Skeletal muscle tissue (tissue), 4 donors: ENCODE results near the gene PDX1. TPM values are rescaled to one million over a fixed set of nuclear protein-coding genes. Genes with fewer than 3 reads are reported as not detected.
"Not testable (repeated sequence)": the region's sequence is repeated elsewhere in the genome, so short reads cannot be mapped to it uniquely, and the experiment has no call there.

ENCODE experiments used
- H3K27ac ChIP-seq: one replicate; pipeline ENCODE4 v1.7.0; 2013; ENCODE audit warnings: mild to moderate bottlenecking, low read depth, low read length, inconsistent platforms
- H3K27me3 ChIP-seq, 3 donors: one replicate each; pipeline ENCODE4 v1.7.0; 2013; ENCODE audit warnings: low read length in 3 of 3; ENCODE audit not compliant: control insufficient read depth in 3 of 3, insufficient read depth in 3 of 3
- H3K36me3 ChIP-seq, 3 donors: one replicate each; pipeline ENCODE4 v1.7.0; 2013; ENCODE audit warnings: low read length in 3 of 3; ENCODE audit not compliant: control insufficient read depth in 3 of 3, insufficient read depth in 3 of 3
- H3K4me1 ChIP-seq, 3 donors: one replicate each; pipeline ENCODE4 v1.7.0; 2013; ENCODE audit warnings: low read length in 3 of 3, mild to moderate bottlenecking in 3 of 3; ENCODE audit not compliant: control insufficient read depth in 3 of 3, insufficient read depth in 3 of 3
- H3K4me3 ChIP-seq, 3 donors: one replicate each; pipeline ENCODE4 v1.7.0; 2013; ENCODE audit warnings: low read length in 3 of 3
- H3K9ac ChIP-seq, 3 donors: one replicate each; pipeline ENCODE4 v1.7.0; 2013; ENCODE audit warnings: low read length in 3 of 3, mild to moderate bottlenecking in 3 of 3, moderate library complexity in 2 of 3, low read depth in 1 of 3
- H3K9me3 ChIP-seq, 3 donors: one replicate each; pipeline ENCODE4 v1.7.0; 2013; ENCODE audit warnings: low read length in 3 of 3; ENCODE audit not compliant: control insufficient read depth in 3 of 3
- total RNA-seq: library from RNA; depleted of rRNA; stranded (reverse); fragments of >200 nt; gene quantifications from one replicate; pipeline ENCODE4 v1.2.3, GENCODE V29; 2014
- donor health status: Osteomylitis.

PDX1 gene
- total RNA-seq, 1 donor from 2014 or later = not detected

DNA sequence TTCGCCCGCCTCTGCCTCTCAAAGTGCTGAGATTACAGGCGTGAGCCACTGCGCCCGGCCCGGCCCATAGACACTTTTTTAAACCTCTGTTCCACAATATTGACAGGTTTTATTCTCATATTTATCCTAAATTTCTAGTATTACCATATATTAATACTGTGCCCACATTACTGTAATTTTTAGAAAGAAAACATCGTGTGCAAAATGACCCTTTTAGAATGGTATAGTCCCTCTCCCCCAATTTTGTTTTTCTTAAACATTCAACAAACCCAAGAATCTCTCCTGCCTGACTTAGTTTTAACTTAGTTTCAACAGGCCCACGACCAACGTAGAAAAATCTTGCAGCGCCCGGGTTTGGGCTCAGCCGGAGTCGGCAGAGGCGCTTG is 40.2 kb downstream of the PDX1 start:
- Histone ChIP-seq H3K36me3 (no peaks in the 10 kb centered on the region), H3K27me3 (peaks cover 61 to 83% (median 71%) of the 10 kb centered on the region in 3 donors), H3K9me3 (no peaks in the 10 kb centered on the region), H3K9ac (no peak overlapping the region), H3K27ac (no peak overlapping the region), H3K4me1 (peaks cover 7 to 9% (median 9%) of the 10 kb centered on the region in 3 donors), H3K4me3 (peak overlapping the region in 2 of 3 donors; percentile 54 to 63)

- H3K36me3 ChIP-seq = no peaks in the 10 kb centered on the region
- peaks cover 7 to 9% (median 9%) of the 10 kb centered on the region in 3 donors for H3K4me1 ChIP-seq
- no peak overlapping the region for H3K27ac ChIP-seq
- H3K4me3 ChIP-seq = peak overlapping the region; percentile 48 to 63 (median 54)
- H3K9ac ChIP-seq = no peak overlapping the region
- H3K27me3 ChIP-seq = peaks cover 61 to 83% (median 75%) of the 10 kb centered on the region in 3 donors
- H3K9me3 ChIP-seq = no peaks in the 10 kb centered on the region
These were observed 40.8 kb downstream of the PDX1 start for GRCh38 chr13:27960362-27961226.

GRCh38 chr13:27961227-27962085 is 41.7 kb downstream of the PDX1 start:
- peak overlapping the region in 1 of 3 donors; percentile 63 for H3K4me3 ChIP-seq
- no peak overlapping the region for H3K27ac ChIP-seq
- H3K9ac ChIP-seq = no peak overlapping the region
- H3K27me3 ChIP-seq = peaks cover 65 to 83% (median 76%) of the 10 kb centered on the region in 3 donors
- H3K36me3 ChIP-seq = no peaks in the 10 kb centered on the region
- H3K9me3 ChIP-seq = no peaks in the 10 kb centered on the region
- H3K4me1 ChIP-seq = peaks cover 7 to 9% (median 9%) of the 10 kb centered on the region in 3 donors

DNA sequence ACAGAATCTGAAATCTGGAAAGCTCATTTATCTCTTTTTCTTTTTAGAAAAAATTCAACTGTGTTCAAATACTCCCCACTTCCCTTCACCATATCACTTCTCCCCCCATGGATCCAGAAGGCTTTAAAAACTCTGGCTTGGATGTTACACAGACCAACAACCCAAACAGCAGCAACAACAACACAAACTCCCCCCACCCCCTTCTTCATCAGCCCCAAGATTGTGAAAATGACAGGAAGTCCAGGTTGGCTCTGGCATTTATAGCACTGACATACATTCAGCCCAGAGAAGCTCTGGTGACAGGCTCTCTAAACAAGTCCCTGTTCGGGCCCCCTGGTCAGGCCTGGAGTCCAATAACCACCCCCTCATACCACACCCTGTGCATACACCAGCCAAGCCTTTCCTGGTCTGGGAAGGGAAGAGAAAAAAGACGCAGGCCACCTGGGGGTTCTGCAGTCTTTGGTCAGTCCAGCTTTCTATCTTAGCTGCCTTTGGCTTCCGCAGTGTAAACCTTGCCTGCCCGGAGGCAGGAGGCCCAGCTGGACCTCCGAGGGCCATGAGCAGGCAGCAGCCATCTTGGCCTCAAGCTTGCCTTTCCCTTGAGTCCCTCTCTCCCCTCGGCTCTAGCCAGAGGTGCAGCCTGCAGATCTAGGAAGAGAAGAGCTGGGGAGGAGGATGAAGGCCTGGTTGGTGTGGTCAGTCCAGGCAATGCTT is 42.5 kb downstream of the PDX1 start:
- Histone ChIP-seq H3K36me3 (no peaks in the 10 kb centered on the region), H3K9me3 (no peaks in the 10 kb centered on the region), H3K27ac (no peak overlapping the region), H3K27me3 (peaks cover 71 to 86% (median 79%) of the 10 kb centered on the region in 3 donors), H3K9ac (no peak overlapping the region), H3K4me3 (no peak overlapping the region), H3K4me1 (peaks cover 7 to 10% (median 9%) of the 10 kb centered on the region in 3 donors)

- peaks cover 7 to 12% (median 11%) of the 10 kb centered on the region in 3 donors for H3K4me1 ChIP-seq
- no peak overlapping the region for H3K27ac ChIP-seq
- H3K4me3 ChIP-seq = no peak overlapping the region
- no peak overlapping the region for H3K9ac ChIP-seq
- H3K36me3 ChIP-seq = no peaks in the 10 kb centered on the region
- peaks cover 74 to 86% (median 81%) of the 10 kb centered on the region in 3 donors for H3K27me3 ChIP-seq
- no peaks in the 10 kb centered on the region for H3K9me3 ChIP-seq
These were observed 43.2 kb downstream of the PDX1 start for GRCh38 chr13:27962982-27963381.

DNA sequence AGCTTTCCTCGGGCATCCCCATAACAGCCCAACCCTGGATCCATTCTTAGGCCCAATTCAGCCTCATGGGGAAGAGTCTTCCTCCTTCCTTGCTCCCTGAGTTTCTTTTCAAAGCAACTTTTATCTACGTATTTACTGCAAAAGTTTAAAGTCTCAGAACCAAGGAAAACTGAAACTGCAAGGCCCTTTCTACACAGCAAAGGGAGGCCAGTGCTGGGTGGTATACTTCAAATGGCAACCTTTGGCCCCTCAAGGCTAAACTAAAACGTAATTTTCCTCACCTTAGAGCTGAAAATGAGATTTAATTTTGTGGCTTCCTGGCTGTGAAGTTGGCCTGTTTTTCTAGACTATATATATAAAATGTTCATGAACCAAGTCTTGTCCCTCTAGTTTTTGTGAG is 43.7 kb downstream of the PDX1 start:
- Histone ChIP-seq H3K36me3 (no peaks in the 10 kb centered on the region), H3K9me3 (no peaks in the 10 kb centered on the region), H3K9ac (no peak overlapping the region), H3K4me3 (no peak overlapping the region), H3K4me1 (peaks cover 7 to 16% (median 16%) of the 10 kb centered on the region in 3 donors), H3K27ac (no peak overlapping the region), H3K27me3 (peaks cover 74 to 87% (median 81%) of the 10 kb centered on the region in 3 donors)

DNA sequence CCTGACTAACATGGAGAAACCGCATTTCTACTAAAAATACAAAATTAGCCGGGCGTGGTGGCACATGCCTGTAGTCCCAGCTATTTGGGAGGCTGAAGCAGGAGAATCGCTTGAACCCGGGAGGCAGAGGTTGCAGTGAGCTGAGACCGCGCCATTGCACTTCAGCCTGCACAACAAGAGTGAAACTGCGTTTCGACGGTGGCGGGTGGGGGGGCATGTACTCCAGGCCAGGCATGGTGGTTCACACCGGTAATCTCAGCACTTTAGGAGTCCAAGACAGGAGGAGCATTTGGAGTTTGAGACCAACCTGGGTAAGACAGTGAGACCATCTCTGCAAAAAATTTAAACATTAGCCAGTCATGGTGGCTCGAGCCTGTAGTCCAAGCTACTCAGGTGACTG is 44.4 kb downstream of the PDX1 start:
- Histone ChIP-seq H3K27me3 (peaks cover 74 to 88% (median 81%) of the 10 kb centered on the region in 3 donors), H3K4me1 (peaks cover 15 to 20% (median 19%) of the 10 kb centered on the region in 3 donors)
- not testable (repeated sequence) for H3K27ac ChIP-seq, H3K36me3 ChIP-seq, H3K4me3 ChIP-seq, H3K9ac ChIP-seq, H3K9me3 ChIP-seq

- no peaks in the 10 kb centered on the region for H3K36me3 ChIP-seq
- no peak overlapping the region for H3K27ac ChIP-seq
- H3K9ac ChIP-seq = no peak overlapping the region
- peaks cover 16 to 20% (median 19%) of the 10 kb centered on the region in 3 donors for H3K4me1 ChIP-seq
- H3K4me3 ChIP-seq = no peak overlapping the region
- H3K9me3 ChIP-seq = no peaks in the 10 kb centered on the region
- H3K27me3 ChIP-seq = peaks cover 74 to 88% (median 81%) of the 10 kb centered on the region in 3 donors
These were observed 45.0 kb downstream of the PDX1 start for GRCh38 chr13:27964741-27965323.

- no peak overlapping the region for H3K9ac ChIP-seq
- H3K4me3 ChIP-seq = no peak overlapping the region
- peaks cover 73 to 89% (median 81%) of the 10 kb centered on the region in 3 donors for H3K27me3 ChIP-seq
- H3K9me3 ChIP-seq = no peaks in the 10 kb centered on the region
- no peak overlapping the region for H3K27ac ChIP-seq
- no peaks in the 10 kb centered on the region for H3K36me3 ChIP-seq
- peaks cover 12 to 15% (median 15%) of the 10 kb centered on the region in 3 donors for H3K4me1 ChIP-seq
These were observed 45.5 kb downstream of the PDX1 start for GRCh38 chr13:27965343-27965739.
